Activated gamma-delta T cell (primary cell): ENCODE results near the gene RAPGEF1.

ENCODE experiments used
- DNase-seq: peaks from one replicate; lab custom pipeline; 2025; lab: John Stamatoyannopoulos, UW

RAPGEF1 gene

GRCh38 chr9:131752231-131752884 lies 12.5 kb upstream of the RAPGEF1 start:
- DNase-seq: no peak

DNA sequence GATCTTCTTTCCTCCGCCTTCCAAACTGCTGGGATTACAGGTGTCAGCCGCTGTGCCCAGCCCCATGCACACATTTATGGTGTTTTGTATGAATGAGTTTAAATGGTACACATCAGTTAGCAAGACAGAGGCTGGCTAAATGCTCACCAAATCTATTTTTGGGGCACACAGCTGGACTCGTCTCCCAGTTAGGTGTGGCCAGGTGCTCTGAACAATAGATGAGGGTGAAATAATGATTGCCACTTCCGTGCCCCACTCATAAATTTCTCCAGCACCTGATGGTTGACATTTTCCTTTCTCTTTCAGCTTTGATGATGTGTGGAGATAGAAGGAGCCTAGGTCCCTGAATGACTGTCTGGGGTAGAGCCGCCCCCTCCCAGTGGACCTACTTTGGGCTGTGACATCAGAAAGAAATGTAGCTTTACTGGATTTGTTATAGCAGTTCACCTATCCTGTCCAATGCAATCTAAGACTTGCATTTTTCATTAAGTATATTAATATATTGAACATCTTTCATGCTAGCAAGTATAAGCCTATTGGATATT lies 8.6 kb upstream of the RAPGEF1 start:
- no peak for DNase-seq

DNA sequence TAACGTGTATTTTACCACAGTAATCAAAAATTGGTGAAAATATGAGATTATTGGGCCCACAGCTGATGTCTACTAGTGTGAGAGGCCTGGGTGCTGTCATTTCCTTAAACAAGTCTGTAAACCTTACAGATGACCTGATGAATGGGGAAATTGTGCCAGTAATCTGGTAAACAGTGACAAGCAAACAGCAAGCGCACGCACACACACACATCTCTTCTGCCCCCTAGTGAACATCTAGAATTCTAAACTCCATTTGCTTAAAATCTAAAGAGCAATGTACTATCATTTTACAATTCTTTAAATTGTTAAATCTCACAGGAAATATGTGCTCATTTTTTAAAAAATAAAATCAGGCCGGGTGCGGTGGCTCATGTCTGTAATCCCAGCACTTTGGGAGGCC lies 7.5 kb upstream of the RAPGEF1 start:
- DNase-seq: no peak

DNA sequence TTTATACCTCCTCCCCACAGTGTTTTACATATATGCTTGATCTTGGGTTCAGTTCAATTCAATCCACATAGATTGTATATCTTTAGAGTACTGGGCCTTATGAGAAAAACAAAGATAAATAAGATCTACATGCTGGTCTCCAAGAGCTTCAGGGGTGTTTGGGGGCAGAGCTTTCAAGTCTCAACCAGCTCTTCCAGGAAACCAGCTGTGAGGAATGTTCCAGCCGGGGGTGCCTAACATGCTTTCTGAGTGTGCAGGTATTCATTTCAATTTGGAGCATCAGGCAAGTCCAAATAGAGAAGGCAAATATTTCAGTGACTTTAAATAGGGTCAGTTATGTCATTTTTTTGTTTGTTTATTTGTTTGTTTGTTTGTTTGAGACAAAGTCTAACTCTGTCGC lies 5.7 kb upstream of the RAPGEF1 start:
- no peak for DNase-seq

- no peak for DNase-seq
Measured at GRCh38 chr9:131744720-131745201, 4.9 kb upstream of the RAPGEF1 start.

DNA sequence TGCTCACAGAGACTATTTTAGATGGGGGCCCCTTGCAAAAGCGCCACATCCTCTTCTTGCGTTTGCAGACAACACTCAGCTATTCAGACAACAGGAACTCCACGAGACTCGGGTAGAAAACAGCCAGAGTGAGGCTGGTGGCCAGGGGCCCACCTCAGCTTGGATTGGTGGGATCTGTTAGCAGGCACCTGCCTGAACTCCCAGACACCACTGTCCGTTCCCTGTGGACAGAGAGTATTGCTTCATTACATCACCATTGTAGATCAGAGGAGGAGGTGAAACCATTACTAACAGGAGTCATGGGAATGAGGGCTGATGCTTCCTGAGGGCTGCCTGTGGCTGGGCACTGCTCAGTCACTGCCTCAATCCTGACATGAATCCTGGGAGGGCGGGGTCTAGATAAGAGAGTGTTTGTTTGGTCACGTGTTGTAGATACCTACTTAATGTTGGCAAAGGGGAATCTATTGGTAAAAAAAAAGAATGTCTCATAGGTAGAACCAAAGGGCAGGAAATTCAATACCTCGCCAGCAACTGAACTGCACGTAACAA lies 4.4 kb upstream of the RAPGEF1 start:
- no peak for DNase-seq

DNA sequence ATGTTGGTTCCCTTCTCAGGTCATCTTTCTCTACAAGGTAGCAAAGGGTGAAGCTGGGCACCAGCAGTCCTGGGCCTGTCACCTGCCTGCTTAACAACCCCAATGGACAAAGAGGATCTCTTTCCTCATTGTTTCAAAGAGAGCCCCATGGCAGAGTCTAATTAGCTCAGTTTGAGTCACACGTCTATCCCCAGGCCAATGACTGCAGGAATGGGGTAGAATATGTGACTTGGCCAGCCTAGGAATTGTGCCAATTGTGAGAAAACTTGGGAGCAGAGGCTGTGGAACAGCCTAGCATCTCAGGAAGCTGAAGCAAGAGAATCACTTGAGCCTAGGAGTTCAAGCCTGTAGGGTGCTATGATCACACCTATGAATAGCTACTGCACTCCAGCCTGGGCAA lies 3.6 kb upstream of the RAPGEF1 start:
- no peak for DNase-seq

DNA sequence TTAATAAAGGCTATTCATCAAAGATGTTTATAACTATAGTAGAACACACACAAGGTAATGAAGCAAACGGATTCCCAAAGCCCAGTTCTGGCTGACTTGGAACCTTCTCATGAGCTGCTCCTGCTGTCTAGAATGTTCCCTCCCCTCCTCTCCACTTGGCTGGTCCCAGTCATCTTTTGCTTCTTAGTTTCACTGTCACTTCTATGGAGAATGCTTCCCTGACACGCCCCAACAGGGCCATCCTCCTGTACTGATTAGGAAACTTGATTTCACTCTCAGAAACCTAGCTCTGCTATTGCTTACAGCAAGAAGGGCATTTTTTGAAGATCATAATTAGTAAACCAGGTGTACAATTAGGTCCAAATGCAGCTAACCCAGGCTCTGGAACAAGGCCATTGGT lies 3.2 kb upstream of the RAPGEF1 start:
- no peak for DNase-seq

GRCh38 chr9:131740898-131741297 lies 1.0 kb upstream of the RAPGEF1 start:
- no peak for DNase-seq

DNA sequence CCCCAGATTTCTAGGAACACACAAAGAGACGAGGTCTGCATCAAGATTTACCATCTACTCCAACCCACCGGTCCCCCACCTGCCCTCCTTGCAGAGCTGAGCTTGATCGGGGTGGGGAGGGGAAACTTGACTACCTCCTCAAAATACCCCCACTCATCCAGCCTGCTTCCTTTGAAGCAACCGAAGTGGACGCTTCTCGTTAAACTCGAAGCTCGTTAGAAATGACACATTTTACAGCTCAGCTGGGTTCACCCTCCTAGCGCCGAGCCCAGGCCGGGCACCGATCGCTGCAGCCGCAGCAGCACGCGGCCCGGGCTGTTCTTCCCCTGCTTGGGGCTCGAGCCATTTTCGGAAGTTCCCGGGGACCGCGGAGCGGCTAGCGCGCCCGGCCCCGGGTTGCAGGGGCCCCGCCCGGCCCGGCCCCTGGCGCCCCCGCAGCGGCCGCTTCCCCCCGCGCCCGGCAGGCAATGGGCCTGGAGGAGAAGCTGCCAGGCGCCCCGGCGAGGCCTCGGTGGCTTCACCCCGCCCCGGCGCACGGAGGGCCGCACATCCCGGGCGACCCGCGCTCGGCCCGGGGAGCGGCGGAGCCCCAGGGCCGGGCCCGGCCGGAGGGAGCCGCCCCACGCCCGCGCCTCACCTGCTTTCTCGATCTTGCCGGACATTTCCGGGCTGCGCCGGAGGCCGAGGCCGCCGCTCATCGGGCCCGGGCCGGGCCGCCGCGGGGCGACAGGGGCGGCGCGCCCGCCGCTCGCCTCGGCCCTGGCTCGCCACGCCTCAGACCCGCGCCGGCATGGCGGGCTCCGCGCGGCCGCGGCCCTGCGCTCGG lies 530 bp downstream of the RAPGEF1 start:
- peak; percentile 42 for DNase-seq

GRCh38 chr9:131738293-131739132 lies 1.4 kb downstream of the RAPGEF1 start:
- no peak for DNase-seq

DNA sequence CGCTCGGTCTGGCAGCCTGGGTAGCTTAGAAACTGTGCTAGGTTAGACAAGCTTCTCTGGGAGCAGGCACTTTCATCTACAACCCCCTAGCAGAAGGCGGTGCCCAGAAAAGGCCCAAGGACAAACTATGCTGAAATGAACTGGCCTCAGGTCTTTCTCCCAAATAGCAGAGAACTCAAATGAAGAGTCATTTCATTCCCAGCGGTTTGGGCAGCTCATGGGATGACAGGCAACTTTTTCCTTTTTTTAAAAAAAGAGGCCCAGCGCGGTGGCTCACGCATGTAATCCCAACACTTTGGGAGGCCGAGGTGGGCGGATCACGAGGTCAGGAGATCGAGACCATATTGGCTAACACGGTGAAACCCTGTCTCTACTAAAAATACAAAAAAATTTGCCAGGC lies 2.5 kb downstream of the RAPGEF1 start:
- DNase-seq: no peak

DNA sequence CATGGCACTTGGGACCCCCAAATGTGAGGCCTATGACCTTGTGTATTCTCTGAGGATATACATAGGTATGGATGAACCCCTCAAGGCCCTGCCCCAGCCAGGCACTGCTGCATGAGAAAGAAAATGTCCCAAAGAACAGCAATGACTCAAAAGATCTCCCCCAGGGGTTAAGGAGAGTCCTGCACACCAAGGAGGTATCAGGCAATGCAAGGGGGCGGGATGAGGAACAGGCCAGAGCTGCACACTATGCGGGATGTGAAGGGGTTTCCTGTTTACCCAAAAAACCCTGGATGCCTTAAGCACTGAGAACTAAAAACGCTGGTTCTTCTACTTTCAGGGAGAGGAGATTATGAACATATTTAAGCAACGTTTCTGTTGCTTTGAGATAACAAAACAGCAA lies 3.4 kb downstream of the RAPGEF1 start:
- DNase-seq: no peak

DNA sequence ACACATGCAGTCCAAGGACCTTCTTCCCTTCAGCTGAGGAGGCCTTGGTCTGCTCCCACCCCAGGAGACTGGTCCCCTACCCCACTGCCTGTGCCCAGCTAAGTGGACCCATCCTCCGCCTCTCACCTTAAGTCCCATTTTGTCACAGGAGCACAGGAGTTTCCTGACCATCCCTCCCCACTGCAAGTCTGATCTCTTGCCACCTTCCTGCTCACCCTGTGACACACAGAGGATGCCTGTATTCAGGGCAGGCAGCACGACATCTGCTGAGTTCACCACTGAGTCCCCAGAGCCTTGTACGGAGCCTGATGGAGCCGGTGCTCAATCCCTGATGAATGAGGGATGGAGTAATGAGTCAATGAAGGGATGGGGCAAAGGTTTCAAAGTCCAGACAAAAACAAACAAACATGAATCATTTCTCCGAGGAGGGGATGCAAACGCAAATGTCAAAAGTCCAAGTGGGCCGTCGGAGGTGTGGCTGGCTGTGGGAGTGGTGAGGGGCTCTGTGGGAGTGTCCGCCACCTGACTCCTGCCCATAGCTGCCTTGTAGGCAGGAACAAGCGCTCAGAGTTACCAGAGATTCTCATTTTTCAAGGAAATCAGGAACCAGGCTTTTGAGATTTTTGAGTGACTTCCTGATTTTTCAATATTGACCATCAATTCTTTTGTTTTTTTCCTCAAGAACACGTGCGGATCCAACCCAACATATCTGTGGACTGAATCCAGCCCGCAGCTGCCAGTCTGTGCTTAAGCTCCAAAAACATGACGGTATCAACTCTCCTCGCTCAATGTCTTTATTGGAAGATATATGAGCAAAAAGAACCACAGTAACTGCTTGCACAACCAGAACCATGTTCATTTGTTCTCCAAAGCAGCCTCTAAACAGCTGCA lies 4.4 kb downstream of the RAPGEF1 start:
- DNase-seq: no peak

DNA sequence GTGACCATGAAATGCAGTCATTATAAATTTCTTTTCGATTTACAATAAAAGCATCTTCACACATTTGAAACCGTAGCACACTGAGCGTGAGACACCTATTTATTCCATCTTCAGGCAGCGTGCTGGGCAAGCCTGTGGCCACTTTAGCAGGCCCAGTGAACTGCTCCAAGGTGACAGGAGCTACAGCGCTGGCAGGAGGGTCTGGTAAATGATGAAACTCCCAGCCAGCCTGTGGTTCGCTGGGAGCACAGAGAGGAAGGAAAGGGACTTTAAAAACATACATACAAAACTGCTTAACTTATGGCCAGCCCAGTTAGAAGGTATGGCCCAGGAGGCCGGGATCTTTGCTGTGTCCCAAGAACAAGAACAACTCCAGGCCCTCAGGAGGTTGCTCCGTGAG lies 5.1 kb downstream of the RAPGEF1 start:
- DNase-seq: no peak

- DNase-seq: no peak
Measured at GRCh38 chr9:131734165-131734610, 5.7 kb downstream of the RAPGEF1 start.

- peak; percentile 39 for DNase-seq
Measured at GRCh38 chr9:131733541-131734061, 6.3 kb downstream of the RAPGEF1 start.

- no peak for DNase-seq
Measured at GRCh38 chr9:131732636-131733289, 7.1 kb downstream of the RAPGEF1 start.

DNA sequence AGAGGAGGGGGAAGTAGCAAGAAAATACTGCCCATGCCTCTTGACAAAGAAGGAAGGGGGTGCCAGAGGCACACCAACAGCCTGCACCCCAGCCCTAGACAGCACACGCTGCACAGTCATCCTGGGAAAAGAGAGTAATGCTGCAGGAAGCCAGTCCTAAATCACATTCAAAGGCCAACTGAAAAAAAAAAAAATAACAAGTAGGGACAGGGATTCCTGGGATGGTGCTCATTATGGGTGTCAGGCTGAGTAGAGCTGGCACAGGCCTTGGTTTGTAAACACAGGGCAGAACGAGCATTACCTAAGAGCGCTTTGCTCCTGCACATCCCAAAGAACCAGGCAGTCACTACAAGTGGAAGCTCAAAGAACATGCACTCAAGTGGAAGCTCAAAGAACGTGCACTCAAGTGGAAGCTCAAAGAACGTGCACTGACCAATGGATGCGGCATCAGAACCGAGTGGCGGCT lies 7.8 kb downstream of the RAPGEF1 start:
- no peak for DNase-seq

- DNase-seq: no peak
Measured at GRCh38 chr9:131731644-131732043, 8.2 kb downstream of the RAPGEF1 start.
